Measurements from ENCODE around the gene CCDC27. TPM values are rescaled to one million over a fixed set of nuclear protein-coding genes. Genes with fewer than 3 reads are reported as not detected.

The CCDC27 gene
- total RNA-seq, 1 donor from 2014 or later: not detected

- H3K27me3 Mint-ChIP-seq (ENCODE audit: low read depth, unreplicated experiment): peaks cover 1% of the 10 kb centered on the region
- Histone ChIP-seq H3K79me2 (ENCODE audit: insufficient read depth, low read length) (no peaks in the 10 kb centered on the region), H3K4me2 (ENCODE audit: low read length) (peak overlapping the region; percentile 46), H3K27ac (ENCODE audit: low read depth, low read length) (no peak overlapping the region), H3K27me3 (ENCODE audit: insufficient read depth, low read length) (no peaks in the 10 kb centered on the region), H3K4me3 (ENCODE audit: insufficient read depth, low read depth, low read length) (no peak overlapping the region), H4K20me1 (ENCODE audit: insufficient read depth, low read length) (peaks cover 7% of the 10 kb centered on the region), H2AFZ (ENCODE audit: low read depth, low read length) (no peak overlapping the region), H3K4me1 (ENCODE audit: insufficient read depth, low read length) (peaks cover 18% of the 10 kb centered on the region), H3K9ac (ENCODE audit: low read length) (no peak overlapping the region), H3K36me3 (ENCODE audit: insufficient read depth, low read length) (peaks cover 10% of the 10 kb centered on the region), H3K9me3 (ENCODE audit: insufficient read depth, low read depth, low read length) (no peaks in the 10 kb centered on the region)
- peak; percentile 51 for DNase-seq (ENCODE audit: low read depth)
- FAIRE-seq: no peak
- H3K36me3 Mint-ChIP-seq (ENCODE audit: low read depth, unreplicated experiment): peaks cover 3% of the 10 kb centered on the region
- TF ChIP-seq CTCF (IDR thresholded peaks at IDR 0.05; ENCODE audit: insufficient read depth, low read depth, low read length): peak; percentile 7
- TF ChIP-seq EZH2 (IDR thresholded peaks at IDR 0.05; ENCODE audit: insufficient read depth, low read length): no peak
- peaks cover 6% of the 10 kb centered on the region for H3K4me1 Mint-ChIP-seq (ENCODE audit: low read depth, unreplicated experiment)
- H3K9me3 Mint-ChIP-seq (ENCODE audit: unreplicated experiment): no peaks in the 10 kb centered on the region
- no peak overlapping the region for H3K4me3 Mint-ChIP-seq (ENCODE audit: unreplicated experiment)
- H3K27ac Mint-ChIP-seq (ENCODE audit: unreplicated experiment): no peak overlapping the region
Observed at GRCh38 chr1:3775490-3776230, 23.4 kb downstream of the CCDC27 start.

- H3K27ac ChIP-seq (ENCODE audit: low read depth, low read length): no peak overlapping the region
- H2AFZ ChIP-seq (ENCODE audit: low read depth, low read length): no peak overlapping the region
- H3K27me3 Mint-ChIP-seq (ENCODE audit: low read depth, unreplicated experiment): no peaks in the 10 kb centered on the region
- no peaks in the 10 kb centered on the region for H3K79me2 ChIP-seq (ENCODE audit: insufficient read depth, low read length)
- H3K9ac ChIP-seq (ENCODE audit: low read length): no peak overlapping the region
- peaks cover 12% of the 10 kb centered on the region for H3K36me3 ChIP-seq (ENCODE audit: insufficient read depth, low read length)
- no peaks in the 10 kb centered on the region for H3K9me3 ChIP-seq (ENCODE audit: insufficient read depth, low read depth, low read length)
- H3K9me3 Mint-ChIP-seq (ENCODE audit: unreplicated experiment): no peaks in the 10 kb centered on the region
- TF ChIP-seq EZH2 (IDR thresholded peaks at IDR 0.05; ENCODE audit: insufficient read depth, low read length) (no peak), CTCF (IDR thresholded peaks at IDR 0.05; ENCODE audit: insufficient read depth, low read depth, low read length) (no peak)
- no peak for DNase-seq (ENCODE audit: low read depth)
- H3K27ac Mint-ChIP-seq (ENCODE audit: unreplicated experiment): no peak overlapping the region
- no peak overlapping the region for H3K4me3 ChIP-seq (ENCODE audit: insufficient read depth, low read depth, low read length)
- H3K4me2 ChIP-seq (ENCODE audit: low read length): no peak overlapping the region
- peaks cover 7% of the 10 kb centered on the region for H4K20me1 ChIP-seq (ENCODE audit: insufficient read depth, low read length)
- H3K27me3 ChIP-seq (ENCODE audit: insufficient read depth, low read length): no peaks in the 10 kb centered on the region
- no peak for FAIRE-seq
- H3K36me3 Mint-ChIP-seq (ENCODE audit: low read depth, unreplicated experiment): peaks cover 6% of the 10 kb centered on the region
- no peak overlapping the region for H3K4me3 Mint-ChIP-seq (ENCODE audit: unreplicated experiment)
- peaks cover 6% of the 10 kb centered on the region for H3K4me1 Mint-ChIP-seq (ENCODE audit: low read depth, unreplicated experiment)
- peaks cover 18% of the 10 kb centered on the region for H3K4me1 ChIP-seq (ENCODE audit: insufficient read depth, low read length)
Observed at GRCh38 chr1:3776231-3776961, 24.1 kb downstream of the CCDC27 start.
